BE2C (cell line): Measurements from ENCODE around the gene TTC31.

Experiments used
- DNase-seq: peaks from one replicate; pipeline ENCODE4 v3.0.0-alpha.2; 2020
- H3K27me3 ChIP-seq: fragments of 250-450 bp; sonication (Bioruptor Pico); 2 replicates; pipeline ENCODE4 v1.5.1; 2020; ENCODE audit warnings: mild to moderate bottlenecking
- H3K36me3 ChIP-seq: fragments of 250-450 bp; sonication (Bioruptor Pico); 2 replicates; pipeline ENCODE4 v1.5.1; 2020; ENCODE audit warnings: mild to moderate bottlenecking
- H3K4me1 ChIP-seq: fragments of 250-450 bp; sonication (Bioruptor Pico); 2 replicates; pipeline ENCODE4 v1.5.1; 2020
- H3K4me3 ChIP-seq: 2 replicates; pipeline ENCODE4 v1.5.1; 2011; ENCODE audit warnings: low read depth, low read length
- H3K9me3 ChIP-seq: fragments of 250-450 bp; sonication (Bioruptor Pico); 2 replicates; pipeline ENCODE4 v1.5.1; 2020
- TF ChIP-seq, protein P1 (sequence below): IDR thresholded peaks from 2 replicates; pipeline ENCODE4 v1.5.1; 2012; ENCODE audit warnings: mild to moderate bottlenecking, low read depth, low read length

Gene TTC31

DNA sequence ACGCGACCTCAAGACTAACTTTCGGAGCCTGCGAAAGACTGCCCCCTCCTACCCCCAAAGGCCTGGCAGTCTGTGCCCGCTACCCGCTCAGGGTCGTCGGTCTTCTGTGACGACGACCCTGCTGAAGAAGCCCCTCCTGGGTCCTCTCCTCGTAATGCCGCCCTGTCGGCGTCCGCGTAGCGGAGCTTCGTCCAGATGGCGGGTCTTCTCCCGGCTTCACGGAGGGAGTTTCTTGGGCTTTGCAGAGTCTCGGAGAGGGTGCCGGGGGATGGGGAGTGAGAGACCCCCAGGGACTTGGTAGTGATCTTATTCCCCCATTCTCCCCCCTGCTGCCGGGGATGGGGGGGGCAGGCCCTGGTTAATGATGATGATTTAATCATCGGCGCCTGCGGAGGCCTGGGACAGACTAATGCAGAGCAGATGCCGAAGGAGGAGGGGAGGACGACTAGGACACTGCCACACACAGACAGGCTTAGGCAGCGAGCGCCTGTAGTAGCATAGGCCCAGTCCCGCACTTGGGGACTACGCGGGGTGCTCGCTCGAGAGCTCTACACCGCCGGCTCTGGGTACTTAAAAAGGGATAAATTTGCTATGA lies 25.1 kb downstream of the TTC31 start:
- Histone ChIP-seq H3K9me3 (no peaks in the 10 kb centered on the region), H3K27me3 (no peaks in the 10 kb centered on the region), H3K4me1 (peaks cover 11% of the 10 kb centered on the region), H3K36me3 (peaks cover 26% of the 10 kb centered on the region), H3K4me3 (peak overlapping the region; percentile 75)
- peak; percentile 91 for DNase-seq
- TF ChIP-seq, protein P1, sequence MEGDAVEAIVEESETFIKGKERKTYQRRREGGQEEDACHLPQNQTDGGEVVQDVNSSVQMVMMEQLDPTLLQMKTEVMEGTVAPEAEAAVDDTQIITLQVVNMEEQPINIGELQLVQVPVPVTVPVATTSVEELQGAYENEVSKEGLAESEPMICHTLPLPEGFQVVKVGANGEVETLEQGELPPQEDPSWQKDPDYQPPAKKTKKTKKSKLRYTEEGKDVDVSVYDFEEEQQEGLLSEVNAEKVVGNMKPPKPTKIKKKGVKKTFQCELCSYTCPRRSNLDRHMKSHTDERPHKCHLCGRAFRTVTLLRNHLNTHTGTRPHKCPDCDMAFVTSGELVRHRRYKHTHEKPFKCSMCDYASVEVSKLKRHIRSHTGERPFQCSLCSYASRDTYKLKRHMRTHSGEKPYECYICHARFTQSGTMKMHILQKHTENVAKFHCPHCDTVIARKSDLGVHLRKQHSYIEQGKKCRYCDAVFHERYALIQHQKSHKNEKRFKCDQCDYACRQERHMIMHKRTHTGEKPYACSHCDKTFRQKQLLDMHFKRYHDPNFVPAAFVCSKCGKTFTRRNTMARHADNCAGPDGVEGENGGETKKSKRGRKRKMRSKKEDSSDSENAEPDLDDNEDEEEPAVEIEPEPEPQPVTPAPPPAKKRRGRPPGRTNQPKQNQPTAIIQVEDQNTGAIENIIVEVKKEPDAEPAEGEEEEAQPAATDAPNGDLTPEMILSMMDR: no peak

DNA sequence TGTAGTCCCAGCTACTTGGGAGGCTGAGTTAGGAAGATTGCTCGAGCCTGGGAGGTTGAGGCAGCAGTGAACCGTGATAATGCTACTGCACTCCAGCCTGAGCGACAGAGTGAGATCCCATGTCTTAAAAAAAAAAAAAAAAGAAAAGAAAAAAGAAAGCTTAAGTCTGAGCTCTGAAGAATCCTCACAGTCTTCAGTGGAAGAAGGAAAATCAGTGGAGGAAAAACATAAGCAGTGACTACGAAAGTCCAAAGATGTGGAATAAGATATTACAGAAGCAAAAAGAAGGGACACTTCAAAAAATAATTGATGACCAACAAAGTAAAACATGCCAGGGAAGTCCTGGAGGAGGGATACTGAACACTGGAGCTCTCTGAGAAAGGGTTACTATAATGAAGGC lies 27.4 kb downstream of the TTC31 start:
- TF ChIP-seq, protein P1: no peak
- Histone ChIP-seq H3K36me3 (peaks cover 23% of the 10 kb centered on the region), H3K4me1 (peaks cover 11% of the 10 kb centered on the region), H3K4me3 (no peak overlapping the region), H3K9me3 (no peaks in the 10 kb centered on the region), H3K27me3 (no peaks in the 10 kb centered on the region)
- no peak for DNase-seq

DNA sequence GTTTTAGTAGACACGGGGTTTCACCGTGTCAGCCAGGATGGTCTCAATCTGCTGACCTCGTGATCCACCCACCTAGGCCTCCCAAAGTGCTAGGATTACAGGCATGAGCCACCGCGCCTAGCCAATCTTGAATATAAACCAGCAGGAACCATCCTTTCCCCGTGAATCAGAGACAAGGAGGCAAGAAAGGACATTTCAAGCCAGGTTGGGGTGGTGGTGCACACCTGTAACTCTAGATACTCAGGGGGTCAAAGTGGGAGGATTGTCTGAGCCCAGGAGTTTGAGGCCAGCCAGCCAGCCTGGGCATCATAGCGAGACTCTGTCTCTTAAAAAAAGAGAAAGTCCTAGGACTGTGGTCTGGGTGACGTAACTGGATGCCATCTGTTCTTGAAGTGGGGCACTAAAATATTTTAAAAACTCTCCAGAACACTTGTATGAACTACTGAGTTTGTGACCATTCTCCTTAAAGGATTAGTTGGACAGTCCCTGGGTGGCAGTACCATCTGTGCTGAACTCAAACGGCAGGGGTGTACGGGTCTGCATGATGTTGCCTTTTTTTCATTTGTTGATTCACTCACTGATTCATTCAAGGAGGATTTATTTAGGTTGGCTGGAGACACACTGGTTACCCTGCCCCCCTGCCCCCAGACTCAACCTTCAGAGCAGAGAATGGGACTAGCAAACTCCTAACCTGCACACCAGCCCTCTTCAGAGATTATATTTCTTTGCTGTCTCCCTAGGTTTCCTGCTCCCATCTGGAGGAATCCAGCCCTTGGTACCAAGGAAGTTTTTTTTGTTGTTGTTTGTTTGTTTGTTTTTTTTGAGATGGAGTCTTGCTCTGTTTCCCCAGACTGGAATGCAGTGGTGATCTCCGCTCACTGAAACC lies 28.5 kb downstream of the TTC31 start:
- Histone ChIP-seq H3K9me3 (no peaks in the 10 kb centered on the region; the same call in 1 of the 2 replicates), H3K4me1 (peaks cover 11% of the 10 kb centered on the region), H3K36me3 (peaks cover 22% of the 10 kb centered on the region), H3K4me3 (no peak overlapping the region), H3K27me3 (no peaks in the 10 kb centered on the region)
- no peak for DNase-seq
- TF ChIP-seq, protein P1: no peak

DNA sequence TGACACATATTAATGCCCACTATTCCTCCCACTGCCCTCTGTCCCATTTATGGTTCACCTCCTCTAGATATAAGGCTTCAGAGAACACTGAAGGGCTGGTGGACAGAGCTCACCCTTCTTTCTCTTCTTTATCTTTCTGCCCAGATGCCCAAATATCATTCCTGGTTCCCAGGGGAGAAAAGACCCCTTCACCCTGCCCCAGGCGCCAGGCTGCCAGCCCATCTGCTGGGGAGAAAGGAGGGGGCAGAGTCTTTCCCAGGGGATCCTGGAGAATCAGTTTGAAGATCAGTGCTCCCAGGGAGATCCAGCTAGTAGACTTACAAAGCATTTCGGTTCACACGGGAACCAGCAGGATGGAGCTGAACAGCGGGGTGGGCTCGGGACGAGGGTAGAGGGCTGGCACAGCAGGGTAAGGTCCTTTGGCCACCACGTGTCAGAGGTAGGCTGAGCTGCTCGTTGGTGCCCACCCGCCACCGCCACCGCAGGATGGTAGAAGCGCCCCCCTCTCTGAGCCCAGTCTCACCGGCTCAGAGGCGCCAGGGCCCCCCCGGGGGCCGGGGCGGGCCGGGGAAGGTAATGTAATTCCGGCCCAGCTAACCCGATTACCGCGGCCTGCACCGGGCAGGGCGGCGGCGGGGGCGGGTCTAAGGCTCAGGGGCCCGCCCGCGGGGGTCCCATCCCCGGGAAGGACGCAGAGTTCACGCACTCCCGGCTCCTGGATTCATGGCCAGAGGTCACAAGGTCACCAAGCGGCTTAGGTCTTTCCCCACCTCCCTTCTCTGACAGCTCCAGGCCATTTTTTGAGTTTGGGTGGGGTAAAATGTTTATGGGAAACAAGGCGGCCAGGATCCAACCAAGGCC lies 30.1 kb downstream of the TTC31 start:
- H3K4me3 ChIP-seq: peak overlapping the region; percentile 74

DNA sequence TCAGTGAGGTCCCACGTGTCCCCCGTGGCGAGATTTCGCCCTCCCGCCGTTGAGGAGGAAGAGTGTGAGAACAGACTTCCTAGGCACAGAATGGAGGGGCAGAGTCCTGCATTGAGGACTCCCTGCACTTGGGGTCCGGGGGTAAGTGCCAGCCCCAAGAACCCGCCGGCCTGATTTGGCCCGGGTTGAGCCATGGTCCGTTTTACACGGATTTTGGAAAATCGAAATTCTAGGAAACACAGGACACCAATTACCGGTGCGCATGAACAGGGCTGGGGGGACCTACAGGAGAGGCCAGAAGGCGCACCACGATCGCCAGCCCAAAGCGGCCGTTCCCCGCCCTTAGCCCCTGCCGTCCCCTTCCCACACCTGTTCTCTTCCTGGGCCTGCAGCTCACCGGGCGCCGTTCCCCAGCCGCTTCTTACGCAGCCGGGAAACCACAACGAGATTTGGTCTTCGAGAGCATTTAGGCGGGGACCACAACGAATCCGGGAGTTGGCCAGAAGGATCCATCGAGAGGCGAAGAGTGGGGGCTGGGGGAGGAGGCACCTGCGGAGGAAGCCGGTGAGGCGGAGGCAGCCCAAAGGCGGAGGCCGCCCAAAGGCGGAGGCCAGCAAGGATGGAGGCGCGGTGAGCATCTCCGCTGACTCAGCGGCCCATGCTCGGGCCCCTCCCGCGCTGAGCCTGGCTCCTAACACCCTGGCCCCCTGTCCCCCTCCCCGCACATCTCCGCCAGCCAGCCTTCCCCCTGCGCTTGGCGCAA lies 30.9 kb downstream of the TTC31 start:
- no peaks in the 10 kb centered on the region for H3K27me3 ChIP-seq
- peak; percentile 83 for DNase-seq
- H3K36me3 ChIP-seq: peaks cover 42% of the 10 kb centered on the region
- peaks cover 6% of the 10 kb centered on the region for H3K4me1 ChIP-seq
- H3K4me3 ChIP-seq: peak overlapping the region; percentile 74
- H3K9me3 ChIP-seq: no peaks in the 10 kb centered on the region; the same call in 1 of the 2 replicates
- TF ChIP-seq, protein P1: no peak

More for the DNA sequence above, 30.1 kb downstream of the TTC31 start:
- TF ChIP-seq, protein P1: no peak
- DNase-seq: peak; percentile 83
- Histone ChIP-seq H3K9me3 (no peaks in the 10 kb centered on the region; the same call in 1 of the 2 replicates), H3K4me1 (peaks cover 11% of the 10 kb centered on the region), H3K27me3 (no peaks in the 10 kb centered on the region), H3K36me3 (peaks cover 33% of the 10 kb centered on the region)
